ENCODE measurements around the gene CACNB4.

The CACNB4 gene

DNA sequence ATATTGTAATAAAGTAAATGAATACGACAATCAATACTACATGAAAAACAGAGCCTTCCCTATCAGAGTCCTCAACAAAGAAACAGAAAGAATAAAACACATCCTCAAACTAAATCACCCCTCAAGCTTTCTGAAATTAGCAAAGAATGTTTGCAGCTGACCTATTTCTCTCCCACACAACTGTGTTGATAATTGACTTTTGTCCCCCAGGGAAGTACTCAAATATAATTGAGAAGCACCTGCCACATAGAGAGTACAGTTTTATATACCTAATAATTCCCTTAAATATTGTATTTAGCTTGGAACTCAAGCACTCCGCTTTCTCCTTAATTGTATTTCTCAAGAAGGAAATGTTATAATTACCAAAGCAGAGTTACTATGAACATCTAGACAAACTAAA is 12.6 kb downstream of the CACNB4 start:
- no peak for DNase-seq

DNA sequence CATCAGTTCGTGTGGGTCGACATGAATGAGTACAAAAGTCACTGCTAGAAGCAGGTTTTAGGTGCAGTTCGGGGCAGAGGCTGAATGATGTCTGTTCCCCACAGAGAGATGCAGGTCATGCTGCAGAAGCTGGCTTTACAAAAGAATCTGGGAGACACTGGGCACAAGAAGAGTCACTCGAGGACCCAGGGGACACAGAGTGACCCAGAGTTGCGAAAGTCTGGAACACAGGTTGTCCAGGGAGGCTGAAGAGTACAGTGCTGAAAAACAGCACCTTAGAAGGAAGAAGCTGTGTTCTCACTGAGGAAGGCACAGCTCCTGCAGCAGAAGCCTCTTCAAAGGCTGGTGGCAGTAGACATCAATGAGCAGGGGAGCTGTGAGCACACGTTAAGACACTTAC is 14.8 kb downstream of the CACNB4 start:
- DNase-seq = no peak

DNA sequence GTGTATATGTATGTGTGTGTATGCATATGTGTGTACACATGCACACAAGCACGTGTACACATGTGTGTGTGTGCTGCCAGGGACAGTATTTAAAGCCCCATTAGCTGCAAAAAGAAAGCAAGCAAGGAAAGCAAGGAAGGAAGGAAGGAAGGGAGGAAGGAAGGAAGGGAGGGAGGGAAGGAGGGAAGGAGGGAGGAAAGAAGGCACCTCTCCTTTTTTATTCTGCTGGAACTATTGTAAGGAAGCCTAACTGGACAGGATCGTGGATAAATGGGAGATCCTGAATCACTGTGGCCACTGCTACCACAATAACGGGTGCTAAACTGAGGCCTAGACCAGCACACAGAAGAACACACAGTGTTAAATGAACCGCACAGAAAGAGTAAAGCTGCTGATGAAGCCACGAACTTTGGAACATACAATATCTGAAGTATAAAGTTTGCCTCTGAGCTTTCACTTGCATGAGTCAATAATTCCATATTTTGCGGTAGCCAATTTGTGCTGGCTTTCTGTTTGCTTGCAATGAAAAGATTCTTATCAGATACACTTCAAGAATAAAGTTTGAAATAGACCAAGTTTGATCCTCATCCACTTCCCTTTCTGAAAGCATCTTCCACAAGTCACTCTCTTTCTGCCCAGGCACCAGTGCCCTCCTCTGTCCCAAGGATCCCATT is 15.5 kb downstream of the CACNB4 start:
- DNase-seq = no peak

DNA sequence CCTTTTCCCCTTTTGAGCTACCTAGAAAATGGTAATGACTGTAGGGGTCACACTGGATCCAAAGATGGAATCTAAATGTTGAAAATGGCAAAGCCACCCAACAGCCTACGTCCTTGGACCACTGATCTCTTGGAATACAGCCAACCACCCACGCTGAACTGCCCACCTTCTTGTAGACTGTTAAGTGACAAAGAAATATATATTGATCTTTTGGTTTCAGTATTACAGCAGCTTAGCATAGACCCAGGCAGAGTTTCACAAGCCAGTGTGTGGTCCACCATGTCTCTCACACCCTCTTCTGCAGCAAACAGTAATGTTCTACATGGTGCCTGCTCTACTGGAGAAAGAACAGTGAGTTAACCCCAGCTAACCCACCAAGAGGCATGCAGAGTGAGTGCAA is 20.2 kb downstream of the CACNB4 start:
- DNase-seq = no peak

DNA sequence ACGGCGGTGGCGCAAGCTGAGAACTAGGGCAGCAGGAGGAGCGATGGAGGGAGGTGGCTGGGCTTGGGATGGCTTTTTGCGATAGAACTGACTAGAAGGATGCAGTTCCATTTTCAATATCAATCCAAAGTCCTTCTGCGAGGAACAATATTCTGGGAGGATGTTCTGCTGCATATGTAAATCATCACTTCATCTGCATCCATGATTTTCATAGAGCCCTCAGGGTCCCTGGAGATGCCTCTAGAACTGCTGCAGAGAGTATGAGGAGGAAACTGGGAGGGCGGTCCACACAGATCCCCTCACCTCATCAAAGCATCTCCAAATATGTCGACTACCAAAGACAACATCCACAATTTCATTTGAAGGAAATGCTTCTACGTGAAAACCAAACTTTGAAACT is 20.8 kb downstream of the CACNB4 start:
- DNase-seq = no peak

DNA sequence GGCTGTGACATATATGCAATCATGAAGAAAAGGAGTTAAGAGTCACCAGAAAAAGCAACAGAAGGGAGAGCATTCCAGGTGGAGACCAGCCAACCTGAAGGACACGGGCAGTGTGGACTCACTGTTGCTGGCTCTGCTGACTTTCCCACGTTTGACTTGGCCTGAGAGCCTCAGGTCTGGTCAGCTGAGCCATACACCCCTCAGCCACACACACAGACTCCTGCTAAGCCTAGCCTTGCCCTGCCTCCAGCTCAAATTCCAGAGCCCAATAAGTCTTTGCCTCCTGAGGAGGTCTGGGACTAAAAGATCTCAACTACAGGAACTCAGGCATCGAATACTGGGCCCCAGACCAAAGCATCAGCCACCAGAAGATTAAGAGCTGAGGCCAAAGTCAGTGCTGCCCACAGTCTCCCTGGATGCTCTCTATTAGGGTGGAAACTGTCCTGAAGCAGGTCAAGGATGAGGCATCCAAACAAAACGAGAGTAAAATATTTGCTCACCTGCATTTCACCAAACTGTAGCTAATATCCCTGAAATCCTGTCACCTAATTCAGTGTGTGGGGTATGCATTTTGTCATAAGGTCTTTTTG is 23.3 kb downstream of the CACNB4 start:
- DNase-seq = no peak

DNA sequence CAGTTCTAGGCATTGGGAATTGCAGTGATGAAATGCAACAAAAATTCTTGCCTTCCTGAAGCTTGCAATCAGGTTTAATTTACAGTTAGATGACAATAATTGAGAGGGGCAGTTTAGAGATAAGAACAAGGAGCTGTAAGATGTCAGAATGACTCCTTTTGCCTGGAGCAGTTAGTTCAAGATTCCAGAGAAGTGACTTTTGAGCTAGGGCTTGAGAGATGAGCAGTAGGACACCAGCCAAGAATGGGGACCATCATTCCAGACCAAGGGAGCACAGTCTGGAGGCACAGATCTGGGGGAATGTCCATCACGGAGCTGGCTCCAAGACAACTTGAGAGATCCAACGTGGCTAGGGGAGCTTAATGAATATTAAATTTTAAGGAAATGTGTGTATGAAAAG is 26.8 kb downstream of the CACNB4 start:
- no peak for DNase-seq

DNA sequence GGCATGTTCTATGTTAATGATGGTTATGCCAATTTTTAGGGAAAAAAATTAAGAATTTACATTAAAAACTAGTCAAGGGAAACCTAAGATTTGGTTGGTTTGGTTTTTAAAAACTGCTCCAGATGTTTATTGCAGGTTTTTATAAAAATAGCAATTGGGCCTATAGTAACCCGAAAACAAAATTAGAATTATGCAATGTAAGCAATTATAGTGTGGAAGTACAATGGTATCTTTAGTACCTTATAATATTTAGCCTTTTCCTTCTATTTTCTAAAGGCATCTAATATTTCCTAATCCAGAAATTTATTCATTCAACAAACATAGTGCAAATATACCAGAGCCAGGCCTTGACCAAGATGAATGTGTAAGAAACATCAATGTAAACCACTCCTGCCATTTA is 27.3 kb downstream of the CACNB4 start:
- DNase-seq = no peak

DNA sequence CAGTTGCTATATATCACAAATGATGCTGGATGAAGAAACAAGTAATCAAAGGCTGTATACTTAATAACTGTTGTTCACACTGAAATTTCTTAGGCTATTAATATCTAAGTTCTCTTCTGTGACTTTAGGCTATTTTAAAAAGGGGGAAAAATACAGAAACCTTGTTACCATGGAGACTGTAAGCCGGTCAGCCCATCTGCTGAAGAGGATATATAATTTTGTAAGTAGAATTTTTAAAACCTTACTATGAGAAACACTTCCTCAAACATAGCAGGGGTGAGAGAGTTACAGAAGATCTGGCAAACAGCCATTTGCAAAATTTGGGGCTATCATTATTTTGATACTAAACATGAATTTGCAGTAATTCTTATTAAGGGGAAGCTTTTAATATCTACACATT is 27.8 kb downstream of the CACNB4 start:
- no peak for DNase-seq

DNA sequence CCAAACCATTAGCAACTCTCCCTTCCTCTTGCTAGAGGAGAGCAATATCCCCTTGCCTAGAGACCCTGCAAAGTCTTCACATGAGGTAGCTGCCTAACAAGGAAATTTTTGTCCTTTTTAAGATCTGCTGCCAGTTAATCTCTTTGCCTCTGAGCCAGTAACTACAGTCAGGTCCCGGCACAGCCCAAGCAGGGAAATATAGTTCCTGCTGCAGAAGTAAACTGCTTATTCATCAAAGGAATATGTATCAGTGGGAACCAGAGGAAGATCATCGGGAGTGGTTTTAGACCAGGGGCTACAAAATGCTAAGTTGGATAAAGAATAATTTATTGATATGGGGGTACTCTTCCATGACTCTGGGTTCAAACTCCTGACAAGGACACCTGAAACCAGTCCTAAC is 30.6 kb downstream of the CACNB4 start:
- DNase-seq = no peak

DNA sequence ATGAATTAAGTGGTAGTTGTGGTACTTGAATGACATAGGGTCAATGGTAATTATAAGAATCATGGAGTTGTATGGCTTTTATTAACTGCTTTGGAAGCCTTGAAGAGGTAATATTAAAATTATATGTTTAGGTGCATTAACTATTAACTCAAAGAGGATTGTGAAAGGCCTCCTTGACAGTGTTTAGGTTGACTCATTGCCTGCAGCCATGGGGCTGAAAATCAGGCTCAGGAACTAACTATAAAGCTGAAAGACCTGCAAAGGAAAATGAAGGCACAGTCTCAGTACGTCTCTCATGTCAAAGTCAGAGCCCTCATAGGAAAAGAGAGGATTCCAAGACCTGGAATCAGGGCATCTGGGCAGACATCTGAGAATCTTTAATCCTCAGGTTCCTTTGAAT is 31.0 kb downstream of the CACNB4 start:
- no peak for DNase-seq

DNA sequence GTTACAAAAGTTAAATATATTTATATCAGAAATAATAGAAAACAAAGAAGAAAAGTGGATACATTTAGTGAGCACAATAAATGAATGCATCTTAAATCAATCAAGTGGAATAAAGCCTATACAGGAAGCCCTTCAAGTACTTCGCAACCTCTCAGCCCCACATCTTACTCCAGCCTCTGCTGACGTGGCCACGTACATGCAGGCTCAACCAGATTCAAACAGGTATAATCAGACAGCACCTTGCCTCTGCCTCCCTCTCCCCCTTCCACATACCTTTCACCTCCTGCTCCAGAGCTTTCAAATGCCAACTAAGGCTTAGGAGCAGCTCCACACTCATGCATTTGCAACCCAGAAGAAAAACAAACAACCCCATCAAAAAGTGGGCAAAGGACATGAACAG is 32.9 kb downstream of the CACNB4 start:
- no peak for DNase-seq

DNA sequence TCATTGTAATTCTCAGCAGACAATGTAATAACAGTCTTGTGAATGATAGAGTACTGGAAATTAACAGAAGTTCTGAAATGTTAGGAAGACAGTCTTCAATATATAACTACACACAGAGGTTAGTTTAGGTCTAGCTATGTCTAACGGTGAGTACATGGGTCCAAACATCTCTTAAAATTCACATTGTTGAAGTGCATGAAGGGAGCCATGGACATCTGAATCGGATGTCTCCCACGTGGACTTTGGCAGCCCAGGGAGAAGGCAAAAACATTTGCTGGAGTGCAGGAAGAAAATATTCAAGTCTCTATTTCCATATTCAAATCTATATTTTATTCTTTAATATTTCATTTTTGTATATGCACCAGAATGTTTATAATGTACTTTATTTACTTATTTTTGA is 34.8 kb downstream of the CACNB4 start:
- DNase-seq = no peak

DNA sequence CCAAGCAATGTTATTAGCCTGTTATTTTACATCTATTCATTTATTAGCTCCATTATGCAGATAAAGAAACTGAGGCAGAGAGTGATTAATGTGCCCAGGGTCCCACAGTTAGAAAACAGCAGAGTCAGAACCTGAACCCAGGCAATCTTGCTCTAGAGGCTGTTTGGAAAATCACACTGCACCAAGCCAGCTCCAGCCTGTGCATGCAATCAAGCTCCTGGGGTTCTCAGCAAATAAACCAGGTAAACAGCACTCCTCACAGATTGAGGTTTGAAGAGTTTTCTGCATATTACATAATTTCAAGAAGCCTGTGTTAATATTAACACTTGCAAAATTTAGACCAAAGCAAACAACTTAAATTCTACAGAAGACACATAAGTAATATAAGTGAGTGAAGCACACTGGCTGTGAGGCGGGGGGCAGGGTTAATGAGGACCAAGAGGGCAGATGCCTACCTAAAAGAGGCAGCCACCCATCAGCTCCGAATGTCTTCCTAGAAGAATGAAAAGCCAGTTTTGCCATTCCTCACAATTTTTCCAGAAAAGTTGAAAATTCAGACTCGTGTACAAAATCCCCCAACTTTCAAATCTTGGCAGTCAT is 35.4 kb downstream of the CACNB4 start:
- no peak for DNase-seq

DNA sequence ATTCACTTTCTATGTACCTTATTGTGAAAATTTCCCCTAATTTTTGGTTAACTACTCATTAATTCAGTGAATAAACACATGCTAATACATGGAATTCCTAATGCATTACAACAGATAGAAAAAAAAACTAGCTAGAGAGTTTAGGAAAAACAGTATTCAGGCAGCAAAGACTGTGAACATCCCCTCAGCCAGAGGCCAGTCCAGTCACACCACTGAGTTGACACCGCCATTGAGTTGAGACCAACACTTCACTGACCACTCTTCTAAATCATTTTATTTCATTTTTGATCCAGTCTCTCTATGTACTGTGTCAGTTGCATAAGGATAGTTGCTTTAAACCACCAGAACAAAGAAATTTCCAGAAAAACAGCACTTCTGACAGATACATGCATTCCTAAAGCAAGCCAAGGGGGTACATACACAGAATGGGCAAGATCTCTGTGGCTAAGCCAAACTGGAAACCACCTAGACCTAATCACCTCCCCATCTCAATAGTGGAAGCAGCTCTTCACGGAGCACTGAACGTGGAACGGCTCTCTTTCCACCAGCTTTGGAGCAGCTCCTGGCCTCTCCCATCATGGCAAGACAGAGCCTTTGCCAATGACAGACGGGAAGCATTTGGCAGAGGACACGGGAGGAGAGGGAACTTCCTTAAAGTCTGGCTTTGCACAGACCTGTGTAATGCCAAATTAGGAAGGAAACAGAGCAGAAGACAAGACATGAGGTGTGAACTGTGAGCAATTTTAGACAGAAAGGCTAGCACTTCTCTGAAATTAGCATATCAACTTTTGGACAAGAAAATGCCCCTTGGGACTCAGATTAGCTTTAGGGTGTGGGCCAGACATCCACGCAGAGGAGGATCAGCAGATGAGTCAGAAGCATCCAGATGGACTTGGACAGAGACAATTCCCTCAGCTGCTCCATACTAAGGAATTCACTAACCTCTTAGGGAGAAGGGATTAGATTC is 36.4 kb downstream of the CACNB4 start:
- DNase-seq = no peak

DNA sequence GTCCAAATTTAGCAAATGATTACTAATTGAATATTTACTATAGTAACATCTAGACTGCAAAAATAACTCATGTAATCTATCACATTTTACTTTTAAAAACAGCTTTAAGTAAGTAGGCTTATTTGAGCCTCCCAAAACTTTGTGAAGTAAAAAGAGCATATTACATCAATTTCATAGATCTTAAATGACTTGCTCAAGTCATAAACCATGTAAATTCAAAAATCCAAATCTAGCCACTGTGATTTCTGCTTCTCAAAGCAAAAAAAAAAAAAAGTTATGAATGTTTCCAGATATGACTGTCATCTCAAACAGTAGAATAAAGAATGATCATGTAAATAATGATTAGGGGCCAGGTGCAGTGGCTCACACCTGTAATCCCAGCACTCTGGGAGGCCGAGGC is 37.5 kb downstream of the CACNB4 start:
- DNase-seq = no peak

DNA sequence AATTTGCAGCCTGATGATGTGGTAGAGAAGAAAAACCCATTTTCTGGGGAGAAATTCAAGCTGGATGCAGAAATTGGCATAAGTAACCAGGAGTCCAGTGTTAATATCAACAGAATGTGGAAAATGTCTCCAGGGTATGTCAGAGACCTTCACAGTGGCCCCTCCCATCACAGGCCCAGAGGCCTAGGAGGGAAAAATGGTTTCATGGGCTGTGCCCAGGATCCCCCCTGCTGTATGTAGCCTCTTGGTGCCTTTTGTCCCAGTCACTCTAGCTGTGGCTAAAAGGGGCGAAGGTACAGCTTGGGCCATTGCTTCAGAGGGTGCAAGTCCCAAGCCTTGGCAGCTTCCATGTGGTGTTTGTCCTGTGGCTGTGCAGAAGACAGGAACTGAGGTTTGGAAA is 40.2 kb downstream of the CACNB4 start:
- no peak for DNase-seq

DNA sequence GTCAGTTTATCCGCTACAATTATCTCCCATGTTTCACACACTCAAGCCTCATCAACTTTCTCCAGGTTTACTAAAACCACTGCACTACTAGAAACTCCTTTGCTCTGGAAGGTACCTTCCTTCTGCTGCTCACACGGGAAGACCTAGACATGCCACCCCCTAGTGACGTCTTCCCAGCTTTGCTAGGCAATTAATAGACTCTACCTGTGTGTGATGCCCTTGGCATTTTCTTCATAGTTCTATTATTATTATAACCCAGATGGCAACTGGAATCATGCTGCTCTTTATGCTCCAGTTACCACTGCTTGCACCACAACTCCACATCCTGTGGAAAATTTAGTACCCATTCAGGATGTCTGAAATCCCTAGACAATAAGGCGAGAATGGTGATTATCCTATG is 42.4 kb downstream of the CACNB4 start:
- no peak for DNase-seq

DNA sequence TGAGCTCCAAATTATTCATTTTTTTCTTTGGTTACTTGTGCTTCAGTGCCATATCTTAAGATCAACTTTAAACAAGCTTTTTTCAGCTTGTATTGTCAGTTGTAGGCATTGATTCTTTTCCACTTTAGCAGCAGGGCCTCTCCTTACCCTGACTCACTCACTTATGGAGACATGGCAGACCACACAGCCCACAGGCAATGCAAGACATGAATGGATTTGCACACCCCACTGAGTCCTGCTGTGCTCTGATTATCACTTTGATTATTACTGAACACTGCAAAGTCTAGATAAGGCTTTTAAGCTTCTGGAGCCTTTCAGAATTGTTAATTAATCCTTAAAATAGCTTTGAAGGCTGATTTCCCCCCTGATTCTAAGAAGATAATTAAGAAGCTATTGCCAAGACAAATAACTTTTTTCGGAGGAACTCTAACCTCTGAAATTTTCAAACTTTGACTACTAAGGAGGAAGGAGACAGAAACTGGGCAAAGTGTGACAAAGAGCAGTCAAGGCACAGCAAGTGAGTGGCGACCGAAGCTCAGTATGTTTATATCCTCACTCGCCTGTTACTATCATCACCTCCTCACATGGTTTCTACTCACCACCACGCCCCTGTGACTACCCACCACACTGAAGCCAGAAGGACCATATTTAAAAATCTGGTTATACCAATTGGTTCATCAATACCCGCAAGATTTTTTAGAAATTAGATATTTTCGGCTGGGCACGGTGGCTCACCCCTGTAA is 43.3 kb downstream of the CACNB4 start:
- no peak for DNase-seq

DNA sequence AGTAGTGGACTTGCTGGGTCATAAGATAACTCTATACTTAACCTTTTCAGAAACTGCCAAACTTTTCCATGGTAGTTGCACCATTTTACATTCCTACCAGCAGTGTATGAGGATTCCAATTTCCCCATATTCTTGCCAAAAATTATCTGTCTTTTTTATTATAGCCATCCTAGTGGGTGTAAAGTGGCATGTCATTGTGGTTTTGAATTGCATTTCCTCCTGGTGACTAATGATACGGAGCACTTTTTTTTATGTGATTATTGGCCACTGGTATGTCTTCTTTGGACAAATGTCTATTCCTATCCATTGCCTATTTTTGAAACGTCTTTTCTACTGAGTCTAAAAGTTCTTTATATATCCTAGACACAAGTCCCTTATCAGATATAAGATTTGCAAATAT is 44.3 kb downstream of the CACNB4 start:
- no peak for DNase-seq

DNA sequence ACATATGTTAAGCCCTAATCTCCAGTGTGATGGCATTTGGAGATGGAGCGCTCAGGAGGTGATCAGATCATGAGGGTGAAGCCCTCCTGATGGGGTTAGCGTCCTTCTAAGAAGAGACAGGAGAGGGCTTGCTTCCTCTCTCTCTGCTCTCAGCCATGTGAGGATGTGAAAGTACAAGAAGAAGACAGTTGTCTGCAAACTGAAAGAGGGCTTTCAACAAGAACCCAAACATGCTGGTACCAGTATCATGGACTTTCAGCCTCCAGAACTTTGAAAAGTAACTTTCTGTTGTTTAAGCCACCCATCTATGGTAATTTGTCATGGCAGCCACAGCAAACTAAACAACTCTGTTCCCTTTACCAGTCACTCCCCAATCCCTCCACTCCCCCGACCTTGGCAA is 47.4 kb downstream of the CACNB4 start:
- DNase-seq = no peak

DNA sequence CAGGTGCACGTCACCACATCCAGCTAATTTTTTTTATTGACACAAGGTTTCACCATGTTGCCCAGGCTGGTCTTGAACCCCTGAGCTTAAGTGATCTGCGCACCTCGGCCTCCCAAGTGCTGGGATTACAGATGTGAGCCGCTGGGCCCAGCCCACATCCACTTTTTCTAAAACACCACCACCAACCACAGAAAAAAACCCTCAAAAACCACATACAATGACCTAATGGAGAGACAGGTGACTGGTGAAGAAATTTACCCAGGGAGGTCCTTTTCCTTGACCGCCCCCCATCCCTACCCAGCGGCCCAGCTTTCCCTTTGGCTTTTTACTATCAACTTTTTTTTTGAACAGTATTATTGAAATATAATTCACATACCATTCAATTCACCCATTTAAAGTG is 47.9 kb downstream of the CACNB4 start:
- DNase-seq = no peak

DNA sequence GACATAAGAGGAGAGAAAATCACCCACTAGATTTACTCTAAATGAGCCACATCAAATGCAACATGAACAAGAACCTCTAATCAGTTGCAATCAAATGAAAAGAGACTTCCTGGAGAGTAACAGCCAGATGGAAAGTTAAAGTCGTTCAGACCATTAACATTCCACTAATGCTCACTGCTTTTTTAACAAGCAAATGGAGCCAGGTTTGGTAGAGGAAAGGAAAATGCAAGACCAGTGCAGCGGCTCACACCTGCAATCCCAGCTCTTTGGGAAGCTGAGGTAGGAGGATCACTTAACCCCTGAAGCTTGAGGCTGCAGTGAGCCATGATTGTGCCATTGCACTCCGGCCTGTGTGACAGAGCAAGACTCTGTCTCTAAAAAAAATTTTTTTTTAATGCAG is 48.5 kb downstream of the CACNB4 start:
- DNase-seq = no peak

Measured in CD4-positive, alpha-beta T cell treated with Interleukin-21 for 1 hour (primary cell).